Esophagus squamous epithelium (tissue), 4 donors: ENCODE results near the gene FAAP100.

ENCODE experiments used
- POLR2A ChIP-seq, 4 donors: fragments of 450-650 bp; IDR thresholded peaks; one replicate each; pipeline ENCODE4 v1.6.1; 2017; ENCODE audit warnings: antibody characterized with exemption in 4 of 4, mild to moderate bottlenecking in 4 of 4, moderate library complexity in 3 of 4
- TF ChIP-seq, protein P1 (sequence below), 6 experiments: fragments of 450-650 bp in 4 of 6; fragments of 200-600 bp in 2 of 6; sonication (generic) in 2 of 6; IDR thresholded peaks; one replicate each; pipeline ENCODE4 v1.5.1; 2016 to 2019; ENCODE audit warnings: antibody characterized with exemption in 6 of 6, mild to moderate bottlenecking in 4 of 6, moderate library complexity in 4 of 6

DNA sequence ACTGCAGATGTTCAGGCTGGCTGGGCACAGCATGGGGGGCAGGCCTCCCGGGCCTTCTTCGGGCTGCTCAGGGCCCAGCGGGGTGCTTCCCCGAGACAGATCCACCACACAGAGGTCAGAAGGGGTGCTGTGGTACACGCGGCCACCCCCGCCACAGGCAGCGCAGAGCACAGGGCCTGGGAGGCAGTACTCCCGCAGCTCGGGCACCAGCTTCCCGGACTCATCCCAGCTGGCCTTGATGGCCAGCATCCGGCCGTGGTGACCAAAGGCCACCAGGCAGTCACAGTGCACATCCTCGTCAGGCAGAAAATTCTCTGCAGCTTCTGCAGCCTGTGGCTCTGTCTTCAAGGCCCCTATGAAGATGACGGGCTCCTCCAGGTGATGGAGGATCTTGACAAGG lies 1.9 kb downstream of the FAAP100 start:
- TF ChIP-seq POLR2A (IDR thresholded peaks at IDR 0.05), result no peak
- TF ChIP-seq, protein P1, sequence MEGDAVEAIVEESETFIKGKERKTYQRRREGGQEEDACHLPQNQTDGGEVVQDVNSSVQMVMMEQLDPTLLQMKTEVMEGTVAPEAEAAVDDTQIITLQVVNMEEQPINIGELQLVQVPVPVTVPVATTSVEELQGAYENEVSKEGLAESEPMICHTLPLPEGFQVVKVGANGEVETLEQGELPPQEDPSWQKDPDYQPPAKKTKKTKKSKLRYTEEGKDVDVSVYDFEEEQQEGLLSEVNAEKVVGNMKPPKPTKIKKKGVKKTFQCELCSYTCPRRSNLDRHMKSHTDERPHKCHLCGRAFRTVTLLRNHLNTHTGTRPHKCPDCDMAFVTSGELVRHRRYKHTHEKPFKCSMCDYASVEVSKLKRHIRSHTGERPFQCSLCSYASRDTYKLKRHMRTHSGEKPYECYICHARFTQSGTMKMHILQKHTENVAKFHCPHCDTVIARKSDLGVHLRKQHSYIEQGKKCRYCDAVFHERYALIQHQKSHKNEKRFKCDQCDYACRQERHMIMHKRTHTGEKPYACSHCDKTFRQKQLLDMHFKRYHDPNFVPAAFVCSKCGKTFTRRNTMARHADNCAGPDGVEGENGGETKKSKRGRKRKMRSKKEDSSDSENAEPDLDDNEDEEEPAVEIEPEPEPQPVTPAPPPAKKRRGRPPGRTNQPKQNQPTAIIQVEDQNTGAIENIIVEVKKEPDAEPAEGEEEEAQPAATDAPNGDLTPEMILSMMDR (IDR thresholded peaks at IDR 0.05), result no peak
